ENCODE data around the gene PPP6R2. TPM values are rescaled to one million over a fixed set of nuclear protein-coding genes. Genes with fewer than 3 reads are reported as not detected.

PPP6R2 gene
- total and polyA plus RNA-seq, 8 donors = 36.9 to 60.1 (median 42.2) TPM

DNA sequence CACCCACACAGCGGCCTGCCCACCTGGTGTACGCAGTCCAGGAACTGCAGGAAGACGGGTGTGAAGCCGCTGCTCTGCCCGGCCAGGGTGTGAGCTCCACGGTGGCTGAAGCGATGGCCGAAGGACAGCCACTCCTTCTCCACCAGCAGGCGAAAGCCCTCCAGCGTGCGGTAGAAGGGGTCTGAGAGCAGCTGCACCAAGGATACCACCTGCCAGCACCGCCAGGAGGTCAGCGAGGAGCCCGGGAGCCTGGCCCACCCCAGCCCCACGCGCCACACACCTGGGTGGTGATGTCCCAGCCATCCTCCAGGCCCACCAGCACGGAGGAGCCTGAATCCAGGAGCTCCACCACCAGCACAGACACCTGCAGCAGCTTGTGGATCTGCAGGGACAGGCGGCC lies 112.1 kb downstream of the PPP6R2 start:
- Histone ChIP-seq H3K4me3 (no peak overlapping the region), H3K27me3 (no peaks in the 10 kb centered on the region), H3K9me3 (no peaks in the 10 kb centered on the region), H3K36me3 (peaks cover 0 to 90% of the 10 kb centered on the region in 2 donors), H3K27ac (no peak overlapping the region), H3K4me1 (peaks cover 0 to 4% of the 10 kb centered on the region in 2 donors)
- ATAC-seq (no peak), DNase-seq (no peak)
- TF ChIP-seq, protein P1, sequence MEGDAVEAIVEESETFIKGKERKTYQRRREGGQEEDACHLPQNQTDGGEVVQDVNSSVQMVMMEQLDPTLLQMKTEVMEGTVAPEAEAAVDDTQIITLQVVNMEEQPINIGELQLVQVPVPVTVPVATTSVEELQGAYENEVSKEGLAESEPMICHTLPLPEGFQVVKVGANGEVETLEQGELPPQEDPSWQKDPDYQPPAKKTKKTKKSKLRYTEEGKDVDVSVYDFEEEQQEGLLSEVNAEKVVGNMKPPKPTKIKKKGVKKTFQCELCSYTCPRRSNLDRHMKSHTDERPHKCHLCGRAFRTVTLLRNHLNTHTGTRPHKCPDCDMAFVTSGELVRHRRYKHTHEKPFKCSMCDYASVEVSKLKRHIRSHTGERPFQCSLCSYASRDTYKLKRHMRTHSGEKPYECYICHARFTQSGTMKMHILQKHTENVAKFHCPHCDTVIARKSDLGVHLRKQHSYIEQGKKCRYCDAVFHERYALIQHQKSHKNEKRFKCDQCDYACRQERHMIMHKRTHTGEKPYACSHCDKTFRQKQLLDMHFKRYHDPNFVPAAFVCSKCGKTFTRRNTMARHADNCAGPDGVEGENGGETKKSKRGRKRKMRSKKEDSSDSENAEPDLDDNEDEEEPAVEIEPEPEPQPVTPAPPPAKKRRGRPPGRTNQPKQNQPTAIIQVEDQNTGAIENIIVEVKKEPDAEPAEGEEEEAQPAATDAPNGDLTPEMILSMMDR (IDR thresholded peaks at IDR 0.05) = no peak
- intact Hi-C loops (cut with DNase I) = no loop called here

DNA sequence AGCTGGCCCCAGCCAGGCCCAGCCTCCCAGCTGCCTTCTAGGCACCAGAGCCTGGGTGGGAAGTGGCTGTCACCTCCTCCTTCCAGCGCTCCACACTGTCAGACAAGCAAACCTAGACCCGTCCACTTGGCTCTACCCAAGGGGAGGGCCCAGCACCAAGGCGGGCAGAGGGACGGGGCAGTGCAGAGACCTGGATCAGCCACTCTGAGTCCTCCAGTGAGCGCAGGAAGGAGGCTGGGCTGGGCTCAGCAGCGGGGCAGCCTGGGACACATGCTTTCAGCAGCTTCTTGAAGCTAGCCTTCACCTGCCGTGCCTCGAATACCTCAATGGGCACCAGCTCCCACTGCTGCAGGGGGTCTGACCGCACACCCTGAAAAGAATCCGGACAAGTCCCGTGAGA lies 112.9 kb downstream of the PPP6R2 start:
- H3K36me3 ChIP-seq = peaks cover 0 to 93% of the 10 kb centered on the region in 2 donors
- H3K27me3 ChIP-seq = no peaks in the 10 kb centered on the region
- intact Hi-C loops (cut with DNase I) = no loop called here
- TF ChIP-seq, protein P1 (IDR thresholded peaks at IDR 0.05) = no peak
- H3K9me3 ChIP-seq = no peaks in the 10 kb centered on the region
- no peak overlapping the region for H3K27ac ChIP-seq
- no peak overlapping the region for H3K4me3 ChIP-seq
- DNase-seq (no peak), ATAC-seq (no peak)
- H3K4me1 ChIP-seq = peaks cover 0 to 4% of the 10 kb centered on the region in 2 donors

DNA sequence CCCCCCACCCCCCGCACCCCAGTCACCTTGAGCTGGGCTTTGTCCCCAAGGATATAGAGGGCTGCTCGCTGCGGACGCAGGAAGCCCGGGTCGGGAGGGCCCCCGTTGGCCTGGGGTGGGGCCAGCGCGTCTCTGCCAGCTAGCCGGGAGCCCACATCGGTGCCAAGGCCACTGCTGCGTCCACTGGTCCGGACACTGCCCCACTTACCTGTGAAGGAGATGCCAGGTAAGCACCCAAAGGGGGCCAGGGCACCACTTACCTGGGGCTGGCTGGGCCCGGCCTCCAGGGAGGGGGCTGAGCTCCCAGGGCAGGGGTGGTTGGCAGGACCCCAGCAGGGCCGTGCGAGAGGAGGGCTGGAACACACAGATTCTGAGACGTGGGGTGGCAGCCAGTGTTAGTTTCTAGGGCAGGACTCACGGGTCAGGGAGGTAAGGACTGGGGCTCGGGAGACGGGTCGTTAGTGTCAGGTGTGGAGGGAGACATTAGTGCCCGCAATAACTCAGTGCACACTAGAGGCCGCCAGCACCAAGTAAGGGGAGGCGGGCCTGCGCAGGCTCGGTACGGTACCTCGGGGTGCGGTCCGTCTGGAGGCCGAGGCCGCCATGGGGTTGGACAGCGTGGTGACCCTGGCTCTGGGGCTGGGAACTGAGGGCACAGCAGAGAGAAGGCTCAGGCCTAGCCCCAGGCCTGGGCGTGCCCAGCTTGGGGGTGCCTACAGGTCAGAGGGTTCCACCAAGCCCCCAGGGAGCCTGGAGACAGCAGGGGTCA lies 113.5 kb downstream of the PPP6R2 start:
- no peak for ATAC-seq
- peaks cover 0 to 97% of the 10 kb centered on the region in 2 donors for H3K36me3 ChIP-seq
- H3K4me3 ChIP-seq = no peak overlapping the region
- H3K27ac ChIP-seq = no peak overlapping the region
- H3K27me3 ChIP-seq = no peaks in the 10 kb centered on the region
- H3K9me3 ChIP-seq = no peaks in the 10 kb centered on the region
- TF ChIP-seq, protein P1 (IDR thresholded peaks at IDR 0.05) = no peak
- H3K4me1 ChIP-seq = peaks cover 0 to 4% of the 10 kb centered on the region in 2 donors
- intact Hi-C loops (cut with DNase I) = no loop called here
- DNase-seq = no peak

DNA sequence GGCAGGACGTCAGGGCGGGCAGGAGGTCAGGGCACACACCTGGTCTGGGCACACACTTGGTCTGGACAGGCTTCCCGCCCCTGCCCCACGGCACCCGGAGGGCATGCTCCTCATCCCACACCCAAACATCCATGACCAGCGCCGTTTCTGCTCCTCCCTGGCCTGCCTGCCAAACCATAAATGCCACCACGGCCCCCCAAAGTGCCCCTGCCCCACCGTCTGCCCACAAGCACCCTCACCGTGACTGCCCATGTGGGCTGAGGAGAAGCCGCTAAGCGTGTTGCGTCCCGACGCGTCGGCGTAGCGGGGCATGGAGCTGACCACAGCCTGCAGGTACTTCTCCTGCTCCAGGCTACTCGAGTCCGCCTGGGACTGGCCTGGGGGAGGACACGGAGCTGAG lies 115.9 kb downstream of the PPP6R2 start:
- ATAC-seq (no peak), DNase-seq (no peak)
- Histone ChIP-seq H3K36me3 (peaks cover 0 to 100% of the 10 kb centered on the region in 2 donors), H3K27me3 (no peaks in the 10 kb centered on the region), H3K9me3 (no peaks in the 10 kb centered on the region), H3K4me3 (no peak overlapping the region), H3K4me1 (no peaks in the 10 kb centered on the region), H3K27ac (no peak overlapping the region)
- TF ChIP-seq, protein P1 (IDR thresholded peaks at IDR 0.05) = no peak
- intact Hi-C loops (cut with DNase I) = no loop called here

DNA sequence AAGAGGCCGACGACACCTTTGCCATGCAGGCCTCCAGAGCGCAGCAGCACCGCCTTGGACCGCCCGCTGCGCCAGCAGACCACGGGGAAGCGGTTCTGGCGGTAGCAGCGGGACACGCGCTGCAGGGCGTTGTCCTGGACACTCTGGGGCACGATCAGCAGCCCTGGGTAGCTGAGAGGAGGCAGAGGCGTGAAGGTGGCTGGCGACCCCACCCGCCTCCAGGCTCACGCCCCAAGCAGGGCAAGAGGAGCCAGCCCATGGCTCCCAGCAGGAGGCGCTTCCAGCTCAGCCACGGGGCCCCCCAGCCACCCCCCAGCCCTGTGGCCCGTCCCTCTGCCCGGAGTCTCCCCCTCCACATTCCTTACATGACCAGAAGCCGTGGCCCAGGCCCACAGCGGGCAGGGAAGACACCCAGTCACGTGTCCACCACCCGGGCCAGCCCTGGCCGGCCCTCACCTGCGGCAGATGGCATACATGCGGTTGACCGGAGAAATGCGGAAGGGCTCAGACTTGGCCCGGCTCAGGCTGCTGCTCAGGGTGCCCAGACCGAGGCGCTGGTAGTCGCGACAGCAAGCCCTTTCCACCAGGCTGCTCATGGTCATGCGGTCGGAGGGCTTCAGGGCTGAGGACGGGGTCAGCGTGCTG lies 116.5 kb downstream of the PPP6R2 start:
- TF ChIP-seq, protein P1 (IDR thresholded peaks at IDR 0.05) = no peak
- DNase-seq (no peak), ATAC-seq (no peak)
- Histone ChIP-seq H3K9me3 (no peaks in the 10 kb centered on the region), H3K27ac (no peak overlapping the region), H3K27me3 (no peaks in the 10 kb centered on the region), H3K4me1 (no peaks in the 10 kb centered on the region), H3K4me3 (no peak overlapping the region), H3K36me3 (peaks cover 0 to 100% of the 10 kb centered on the region in 2 donors)
- intact Hi-C loops (cut with DNase I) = no loop called here

All from left lung (tissue), 10 donors.